SK-N-SH (cell line): ENCODE data around the gene USP12.

ENCODE experiments used
- EP300 ChIP-seq, 2 experiments: IDR thresholded peaks; 2 replicates each; pipeline versions ENCODE4 v1.4.0 to v1.6.1; 2012; ENCODE audit warnings: borderline replicate concordance in 1 of 2, low read depth in 1 of 2, low read length in 1 of 2
- FOXM1 ChIP-seq: IDR thresholded peaks from 2 replicates; pipeline ENCODE4 v1.4.0; 2012; ENCODE audit warnings: low read depth, mild to moderate bottlenecking
- JUND ChIP-seq: IDR thresholded peaks from 2 replicates; pipeline ENCODE4 v1.4.0; 2012
- POLR2AphosphoS5 ChIP-seq: IDR thresholded peaks from 2 replicates; pipeline ENCODE4 v1.6.1; 2012; ENCODE audit warnings: low read depth, low read length
- TF ChIP-seq, protein P1 (sequence below): IDR thresholded peaks from 2 replicates; pipeline ENCODE4 v1.4.0; 2012; ENCODE audit warnings: low read depth, borderline replicate concordance
- TF ChIP-seq, protein P2 (sequence below): fragments of 200-600 bp; sonication (generic); IDR thresholded peaks from 2 replicates; pipeline ENCODE4 v1.6.1; 2017; ENCODE audit warnings: antibody characterized with exemption, mild to moderate bottlenecking, moderate library complexity

DNA sequence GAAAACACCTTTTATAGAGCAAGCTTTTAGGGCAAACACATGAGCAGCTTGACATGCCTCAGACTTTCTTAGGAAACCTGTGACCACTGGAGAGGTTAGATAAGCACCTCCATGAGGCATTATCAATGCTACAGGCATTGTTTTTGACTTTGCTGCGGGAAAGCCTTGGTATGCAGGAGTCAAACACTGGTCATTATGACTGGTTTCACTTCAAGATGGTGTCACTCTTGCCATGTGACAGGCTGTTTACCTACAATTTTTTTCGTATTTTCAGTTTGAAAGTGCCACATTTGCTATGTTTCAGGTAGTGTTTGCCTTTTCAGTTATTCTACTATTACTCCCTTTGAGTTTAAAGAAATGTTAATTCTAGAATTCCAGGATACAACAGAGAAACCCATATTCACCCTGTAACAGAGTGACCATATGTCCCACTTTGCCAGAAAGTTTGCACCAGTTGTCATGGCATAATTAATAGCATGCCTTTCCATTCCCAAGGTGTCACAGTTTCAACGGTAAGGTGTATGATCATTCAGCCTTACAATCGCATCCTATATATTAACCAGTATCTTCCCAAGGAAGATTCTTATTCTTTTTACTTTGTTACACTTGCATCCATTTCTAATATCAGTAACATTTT is 33.0 kb downstream of the USP12 start:
- TF ChIP-seq, protein P1, sequence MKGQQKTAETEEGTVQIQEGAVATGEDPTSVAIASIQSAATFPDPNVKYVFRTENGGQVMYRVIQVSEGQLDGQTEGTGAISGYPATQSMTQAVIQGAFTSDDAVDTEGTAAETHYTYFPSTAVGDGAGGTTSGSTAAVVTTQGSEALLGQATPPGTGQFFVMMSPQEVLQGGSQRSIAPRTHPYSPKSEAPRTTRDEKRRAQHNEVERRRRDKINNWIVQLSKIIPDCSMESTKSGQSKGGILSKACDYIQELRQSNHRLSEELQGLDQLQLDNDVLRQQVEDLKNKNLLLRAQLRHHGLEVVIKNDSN: no peak
- TF ChIP-seq JUND: no peak
- TF ChIP-seq FOXM1: no peak
- TF ChIP-seq EP300 (IDR thresholded peaks at IDR 0.05; ENCODE audit: borderline replicate concordance in 1 of 2, low read depth in 1 of 2, low read length in 1 of 2): no peak
- TF ChIP-seq, protein P2, sequence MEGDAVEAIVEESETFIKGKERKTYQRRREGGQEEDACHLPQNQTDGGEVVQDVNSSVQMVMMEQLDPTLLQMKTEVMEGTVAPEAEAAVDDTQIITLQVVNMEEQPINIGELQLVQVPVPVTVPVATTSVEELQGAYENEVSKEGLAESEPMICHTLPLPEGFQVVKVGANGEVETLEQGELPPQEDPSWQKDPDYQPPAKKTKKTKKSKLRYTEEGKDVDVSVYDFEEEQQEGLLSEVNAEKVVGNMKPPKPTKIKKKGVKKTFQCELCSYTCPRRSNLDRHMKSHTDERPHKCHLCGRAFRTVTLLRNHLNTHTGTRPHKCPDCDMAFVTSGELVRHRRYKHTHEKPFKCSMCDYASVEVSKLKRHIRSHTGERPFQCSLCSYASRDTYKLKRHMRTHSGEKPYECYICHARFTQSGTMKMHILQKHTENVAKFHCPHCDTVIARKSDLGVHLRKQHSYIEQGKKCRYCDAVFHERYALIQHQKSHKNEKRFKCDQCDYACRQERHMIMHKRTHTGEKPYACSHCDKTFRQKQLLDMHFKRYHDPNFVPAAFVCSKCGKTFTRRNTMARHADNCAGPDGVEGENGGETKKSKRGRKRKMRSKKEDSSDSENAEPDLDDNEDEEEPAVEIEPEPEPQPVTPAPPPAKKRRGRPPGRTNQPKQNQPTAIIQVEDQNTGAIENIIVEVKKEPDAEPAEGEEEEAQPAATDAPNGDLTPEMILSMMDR: no peak
- TF ChIP-seq POLR2AphosphoS5: no peak
